Measurements from ENCODE around the gene RABL3. TPM values are rescaled to one million over a fixed set of nuclear protein-coding genes. Genes with fewer than 3 reads are reported as not detected.
"Not testable (repeated sequence)": the region's sequence is repeated elsewhere in the genome, so short reads cannot be mapped to it uniquely, and the experiment has no call there.

Gene RABL3
- total RNA-seq, 4 donors from 2014 or later: 9.3 to 14.8 (median 12.6) TPM

- no peak for TF ChIP-seq EP300 (IDR thresholded peaks at IDR 0.05)
- TF ChIP-seq POLR2AphosphoS5 (IDR thresholded peaks at IDR 0.05): peak in 1 of 3 donors; percentile 7
- peaks cover 21% of the 10 kb centered on the region for H3K4me1 ChIP-seq
- peak overlapping the region; percentile 95 for H3K27ac ChIP-seq
- H3K36me3 ChIP-seq: peaks cover 7% of the 10 kb centered on the region
- no peaks in the 10 kb centered on the region for H3K9me3 ChIP-seq
- no peak for DNase-seq (ENCODE audit: low spot score in 2 of 2)
- H3K4me3 ChIP-seq: peak overlapping the region; percentile 76
- no peaks in the 10 kb centered on the region for H3K27me3 ChIP-seq
- WGBS: 6% methylated on average over 10 of the region's 10 CpGs
These were observed 499 bp downstream of the RABL3 start for GRCh38 chr3:120741837-120742197.

DNA sequence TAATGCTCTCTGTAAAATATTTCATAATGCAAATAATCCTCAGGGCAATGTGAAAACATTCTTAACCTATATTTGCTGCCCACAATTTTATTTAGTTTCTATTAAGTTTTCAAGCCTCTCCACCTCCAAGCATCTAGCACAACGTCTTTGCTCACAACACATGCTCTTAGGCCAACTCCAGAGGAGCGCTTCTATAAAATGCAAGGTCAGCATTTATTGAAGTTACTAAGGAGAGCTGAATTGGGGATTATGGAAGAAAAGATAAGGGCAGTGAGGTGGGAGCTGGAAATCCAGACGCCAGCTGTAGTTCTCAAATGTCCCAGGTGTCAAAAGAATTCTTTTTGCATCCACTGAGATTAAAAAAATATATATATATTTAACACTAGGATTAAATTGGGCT is 996 bp downstream of the RABL3 start:
- H3K27ac ChIP-seq: no peak overlapping the region
- TF ChIP-seq, protein P1, sequence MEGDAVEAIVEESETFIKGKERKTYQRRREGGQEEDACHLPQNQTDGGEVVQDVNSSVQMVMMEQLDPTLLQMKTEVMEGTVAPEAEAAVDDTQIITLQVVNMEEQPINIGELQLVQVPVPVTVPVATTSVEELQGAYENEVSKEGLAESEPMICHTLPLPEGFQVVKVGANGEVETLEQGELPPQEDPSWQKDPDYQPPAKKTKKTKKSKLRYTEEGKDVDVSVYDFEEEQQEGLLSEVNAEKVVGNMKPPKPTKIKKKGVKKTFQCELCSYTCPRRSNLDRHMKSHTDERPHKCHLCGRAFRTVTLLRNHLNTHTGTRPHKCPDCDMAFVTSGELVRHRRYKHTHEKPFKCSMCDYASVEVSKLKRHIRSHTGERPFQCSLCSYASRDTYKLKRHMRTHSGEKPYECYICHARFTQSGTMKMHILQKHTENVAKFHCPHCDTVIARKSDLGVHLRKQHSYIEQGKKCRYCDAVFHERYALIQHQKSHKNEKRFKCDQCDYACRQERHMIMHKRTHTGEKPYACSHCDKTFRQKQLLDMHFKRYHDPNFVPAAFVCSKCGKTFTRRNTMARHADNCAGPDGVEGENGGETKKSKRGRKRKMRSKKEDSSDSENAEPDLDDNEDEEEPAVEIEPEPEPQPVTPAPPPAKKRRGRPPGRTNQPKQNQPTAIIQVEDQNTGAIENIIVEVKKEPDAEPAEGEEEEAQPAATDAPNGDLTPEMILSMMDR (IDR thresholded peaks at IDR 0.05): no peak
- no peak for TF ChIP-seq EP300 (IDR thresholded peaks at IDR 0.05)
- peaks cover 21% of the 10 kb centered on the region for H3K4me1 ChIP-seq
- WGBS: 47% methylated on average over 3 of the region's 3 CpGs
- peak overlapping the region; percentile 76 for H3K4me3 ChIP-seq
- H3K27me3 ChIP-seq: no peaks in the 10 kb centered on the region
- peaks cover 7% of the 10 kb centered on the region for H3K36me3 ChIP-seq
- no peaks in the 10 kb centered on the region for H3K9me3 ChIP-seq
- DNase-seq (ENCODE audit: low spot score in 2 of 2): no peak

DNA sequence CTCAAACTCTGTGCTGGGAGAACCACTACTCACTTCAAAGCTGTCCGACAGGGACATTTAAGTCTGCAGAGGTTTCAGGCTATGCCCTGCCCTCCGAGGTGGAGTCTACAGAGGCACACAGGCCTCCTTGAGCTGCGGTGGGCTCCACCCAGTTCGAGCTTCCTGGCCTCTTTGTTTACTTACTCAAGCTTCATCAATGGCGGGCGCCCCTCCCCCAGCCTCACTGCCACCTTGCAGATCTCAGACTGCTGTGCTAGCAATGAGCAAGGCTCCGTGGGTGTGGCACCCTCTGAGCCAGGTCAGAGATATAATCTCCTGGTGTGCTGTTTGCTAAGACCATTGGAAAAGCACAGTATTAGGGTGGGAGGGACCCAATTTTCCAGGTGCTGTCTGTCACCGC is 4.3 kb downstream of the RABL3 start:
- DNase-seq (ENCODE audit: low spot score in 2 of 2); H3K4me3 ChIP-seq; H3K9me3 ChIP-seq; H3K27me3 ChIP-seq; H3K27ac ChIP-seq; H3K4me1 ChIP-seq; H3K36me3 ChIP-seq: not testable (repeated sequence)
- 96% methylated on average over 8 of the region's 8 CpGs for WGBS

DNA sequence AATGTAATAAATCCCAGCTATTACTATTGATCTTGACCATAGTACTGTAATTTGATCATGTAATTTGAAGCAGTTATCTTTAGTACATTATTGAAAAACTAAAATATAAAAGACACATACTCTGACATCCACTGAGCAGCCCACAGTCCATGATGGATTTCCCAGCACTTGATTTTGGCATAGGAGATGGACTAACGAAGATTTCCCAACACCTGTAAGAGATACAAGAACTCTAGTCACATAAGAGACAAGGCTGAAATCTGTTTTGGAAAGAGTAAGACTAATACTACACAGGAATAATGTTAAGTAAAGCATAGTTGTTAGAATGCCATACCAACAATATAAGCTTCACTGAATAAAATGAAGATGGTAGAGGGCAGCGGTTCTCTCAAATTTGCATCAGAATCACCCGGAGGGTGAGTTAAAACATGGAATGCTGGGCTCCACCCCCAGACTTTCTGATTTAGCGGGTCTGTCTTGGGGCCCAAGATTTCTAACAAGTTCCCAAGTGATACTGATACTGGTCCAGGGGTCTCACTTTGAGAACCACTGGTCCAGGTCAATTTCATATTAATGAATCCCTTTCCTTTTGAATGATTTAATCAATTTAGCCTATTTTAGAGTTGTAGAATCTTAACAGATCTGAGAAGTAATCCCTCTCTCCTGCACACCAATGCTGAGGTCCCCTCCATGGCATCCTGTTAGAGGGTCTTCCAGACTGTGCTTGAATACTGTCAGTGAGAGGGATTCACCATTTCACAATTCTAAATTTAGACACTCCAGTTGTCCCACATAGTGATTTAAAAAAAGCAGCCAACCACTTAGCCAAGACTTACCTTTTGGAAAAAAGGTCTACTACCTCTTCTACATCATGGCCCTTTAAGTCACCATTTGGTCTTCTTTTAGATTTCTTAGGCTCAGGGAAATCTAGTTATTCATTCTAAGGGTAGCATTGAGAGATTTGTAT is 11.5 kb downstream of the RABL3 start:
- WGBS: 92% methylated on average over 4 of the region's 4 CpGs
- TF ChIP-seq POLR2AphosphoS5 (IDR thresholded peaks at IDR 0.05) (no peak), POLR2A (IDR thresholded peaks at IDR 0.05) (no peak), EP300 (IDR thresholded peaks at IDR 0.05) (no peak)
- TF ChIP-seq, protein P1 (IDR thresholded peaks at IDR 0.05): no peak
- H3K4me3 ChIP-seq: no peak overlapping the region

GRCh38 chr3:120726791-120727190 is 15.5 kb downstream of the RABL3 start:
- no peaks in the 10 kb centered on the region for H3K27me3 ChIP-seq
- H3K4me1 ChIP-seq: no peaks in the 10 kb centered on the region
- H3K36me3 ChIP-seq: peaks cover 6% of the 10 kb centered on the region
- no peak overlapping the region for H3K27ac ChIP-seq
- WGBS: 59% methylated on average over 1 of the region's 1 CpG
- TF ChIP-seq, protein P1 (IDR thresholded peaks at IDR 0.05): no peak
- TF ChIP-seq POLR2AphosphoS5 (IDR thresholded peaks at IDR 0.05) (no peak), POLR2A (IDR thresholded peaks at IDR 0.05) (no peak), EP300 (IDR thresholded peaks at IDR 0.05) (no peak)
- no peak overlapping the region for H3K4me3 ChIP-seq
- H3K9me3 ChIP-seq: no peaks in the 10 kb centered on the region
- no peak for DNase-seq (ENCODE audit: low spot score in 2 of 2)

More for the DNA sequence above, 11.5 kb downstream of the RABL3 start:
- Histone ChIP-seq H3K27ac (no peak overlapping the region), H3K9me3 (no peaks in the 10 kb centered on the region), H3K27me3 (no peaks in the 10 kb centered on the region), H3K4me1 (no peaks in the 10 kb centered on the region), H3K36me3 (peaks cover 6% of the 10 kb centered on the region)
- no peak for DNase-seq (ENCODE audit: low spot score in 2 of 2)

- 63% methylated on average over 17 of the region's 20 CpGs for WGBS
- H3K27ac ChIP-seq, H3K4me1 ChIP-seq, H3K27me3 ChIP-seq, H3K9me3 ChIP-seq, H3K36me3 ChIP-seq: not testable (repeated sequence)
- peak overlapping the region; percentile 38 for H3K4me3 ChIP-seq
- peak in 1 of 2 donors; percentile 61 for DNase-seq (ENCODE audit: low spot score in 2 of 2)
These were observed 23.0 kb downstream of the RABL3 start for GRCh38 chr3:120719167-120719834.
